Cerebellar nuclear complex (tissue), 1 donor: Measurements from ENCODE around the gene CUBN.

ENCODE experiments used
- DNase-seq, 2 experiments: peaks; one replicate each; lab custom pipeline; 2025; lab: John Stamatoyannopoulos, UW

Gene CUBN

DNA sequence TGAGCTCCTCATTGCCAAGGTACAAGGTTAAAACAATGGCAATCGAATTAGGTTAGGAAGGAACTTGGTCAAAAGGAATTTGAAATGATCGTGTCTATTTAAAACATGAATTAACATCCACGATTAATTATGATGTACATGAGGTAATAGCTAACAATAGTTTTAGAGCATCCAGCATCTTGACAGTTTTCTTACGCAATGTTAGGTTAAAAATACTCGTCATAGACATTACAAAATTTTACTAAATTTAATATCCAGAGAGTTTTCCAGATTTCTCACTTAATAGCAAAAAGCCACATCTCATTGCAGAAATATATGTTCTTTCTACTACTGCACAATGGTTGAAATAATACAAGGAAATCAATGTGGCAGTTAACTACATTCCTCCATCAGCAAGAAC, 22.6 kb downstream of the CUBN start:
- DNase-seq = no peak

DNA sequence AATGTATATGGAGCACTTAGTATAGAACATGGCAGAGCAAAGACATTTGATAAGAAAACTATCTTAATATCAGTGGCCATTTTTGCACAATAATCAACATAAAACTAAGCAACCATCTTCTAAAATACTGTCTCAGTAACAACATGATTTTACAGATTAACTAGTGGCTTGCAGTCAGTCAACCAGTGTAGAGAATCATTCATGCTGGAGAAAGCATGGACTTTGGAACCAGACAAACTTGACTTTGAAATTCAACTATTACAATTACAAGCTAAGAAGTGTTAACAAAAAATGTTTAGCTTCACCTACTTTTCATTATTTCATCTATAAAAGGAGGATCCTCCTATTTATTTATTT, 27.7 kb downstream of the CUBN start:
- no peak for DNase-seq

DNA sequence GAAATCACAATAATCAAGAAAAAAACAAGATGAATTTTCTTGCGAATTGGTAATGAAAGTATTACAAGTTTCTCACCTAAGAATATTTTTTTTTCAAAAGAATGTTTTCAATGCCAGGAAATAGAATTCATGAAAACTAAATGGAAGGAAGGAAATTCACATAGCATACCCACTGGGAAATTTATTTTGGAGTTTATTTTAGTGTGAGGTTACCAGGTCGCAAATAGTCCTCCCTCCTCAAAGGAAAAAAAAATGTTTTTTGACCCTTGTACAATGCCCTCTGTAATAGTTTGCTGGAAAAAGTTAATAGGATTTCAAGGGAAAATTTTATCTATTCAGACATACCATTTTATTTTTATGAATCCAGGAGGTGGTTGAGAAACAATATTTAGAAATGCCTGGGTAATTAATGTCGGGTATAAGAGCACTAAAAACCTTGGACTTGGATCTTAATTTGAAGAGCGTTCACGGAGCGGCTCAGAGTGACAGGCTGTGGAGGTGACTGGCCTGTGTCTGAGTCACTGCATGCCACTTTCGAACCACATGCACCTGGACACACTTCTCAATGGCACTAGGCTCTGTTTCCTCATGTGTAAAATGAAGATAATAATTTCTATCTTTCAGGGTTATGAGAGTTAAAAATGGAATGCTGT, 28.2 kb downstream of the CUBN start:
- no peak for DNase-seq

DNA sequence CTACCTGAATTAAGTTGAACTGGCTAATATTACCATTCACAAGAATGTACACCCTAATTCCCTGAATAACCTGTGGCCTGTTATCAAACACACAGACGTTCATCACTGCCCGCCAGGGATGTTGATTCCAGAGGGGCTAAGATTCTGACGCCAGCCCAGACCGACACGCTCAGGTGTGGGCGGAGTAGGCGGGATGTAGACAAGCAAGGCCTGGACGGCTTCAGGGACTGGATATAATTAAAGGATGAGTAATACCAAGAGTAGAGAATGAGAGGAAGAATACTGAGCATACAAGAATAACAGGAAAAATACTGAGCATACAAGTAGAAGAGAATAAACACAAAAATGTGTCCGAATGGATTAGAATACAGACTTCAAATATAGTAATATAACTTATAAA, 29.0 kb downstream of the CUBN start:
- DNase-seq = no peak

DNA sequence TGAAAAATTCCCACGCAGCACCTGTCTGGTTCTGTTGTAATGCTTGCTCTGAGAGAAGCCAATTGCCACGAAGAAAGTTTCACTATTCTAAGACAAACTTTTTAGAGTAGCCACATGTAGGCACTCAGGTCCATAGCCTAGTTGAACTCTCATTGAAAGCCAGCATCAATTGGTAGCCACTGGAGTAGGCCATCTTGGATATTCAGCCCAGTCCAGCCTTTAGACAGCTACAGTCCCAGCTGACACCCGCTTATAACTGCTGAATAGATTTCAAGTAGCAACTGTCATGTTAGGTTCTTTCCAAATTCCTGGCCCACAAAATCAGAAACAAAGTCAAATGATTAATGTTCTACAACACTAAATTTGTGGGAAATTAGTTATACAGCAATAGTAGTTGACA, 31.6 kb downstream of the CUBN start:
- DNase-seq = no peak

DNA sequence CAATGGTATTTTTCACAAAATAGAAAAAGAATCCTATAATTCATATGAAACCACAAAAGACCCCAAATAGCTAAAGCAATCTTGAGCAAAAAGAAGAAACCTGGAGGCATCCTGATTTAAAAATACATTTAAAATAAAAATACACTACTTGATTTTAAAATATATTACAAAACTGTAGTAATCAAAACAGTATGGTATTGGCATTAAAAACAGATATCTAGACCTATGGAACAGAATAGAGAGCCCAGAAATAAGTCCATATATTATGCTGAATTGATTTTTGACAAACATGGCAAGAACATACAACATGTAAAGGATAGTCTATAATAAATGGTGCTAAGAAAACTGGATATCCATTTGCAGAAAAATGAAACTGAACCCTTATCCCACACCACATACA, 34.8 kb downstream of the CUBN start:
- no peak for DNase-seq

DNA sequence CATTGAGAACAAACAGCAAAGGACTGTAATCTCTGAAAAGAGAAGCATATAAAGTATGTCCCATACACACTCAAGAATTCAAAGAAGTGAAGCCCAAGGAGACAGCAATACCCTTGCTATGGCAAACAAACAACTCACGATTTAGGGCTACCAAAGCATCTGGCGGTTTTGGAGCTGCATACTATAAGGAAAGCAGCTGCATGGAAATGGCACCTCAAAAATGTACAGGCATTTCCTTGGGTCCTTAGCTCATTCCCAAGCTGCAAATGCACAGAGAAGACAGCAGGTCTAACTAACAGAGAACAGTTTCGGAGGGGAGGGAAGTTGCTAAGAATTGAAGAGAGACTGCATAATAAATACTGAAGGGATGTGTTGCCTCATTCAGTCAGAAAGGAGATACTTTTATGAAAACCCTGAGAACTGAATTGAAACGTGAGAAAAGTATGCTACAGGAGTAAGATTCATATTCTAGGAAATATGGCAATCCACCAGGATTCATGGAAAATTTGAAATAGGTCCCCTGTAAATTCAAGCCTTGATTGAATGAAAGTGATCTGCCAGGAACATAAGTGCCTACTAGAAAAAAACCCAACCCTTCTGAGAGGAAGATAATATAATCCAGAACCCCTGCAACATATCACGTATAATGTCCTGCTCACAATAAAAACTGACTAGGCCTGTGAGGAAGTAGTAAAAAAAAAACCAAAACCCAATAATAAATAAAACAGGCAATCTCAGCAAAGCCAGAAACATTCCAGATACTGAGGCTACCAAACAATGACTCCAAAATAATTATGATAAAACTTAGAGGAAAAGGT, 36.4 kb downstream of the CUBN start:
- no peak for DNase-seq

DNA sequence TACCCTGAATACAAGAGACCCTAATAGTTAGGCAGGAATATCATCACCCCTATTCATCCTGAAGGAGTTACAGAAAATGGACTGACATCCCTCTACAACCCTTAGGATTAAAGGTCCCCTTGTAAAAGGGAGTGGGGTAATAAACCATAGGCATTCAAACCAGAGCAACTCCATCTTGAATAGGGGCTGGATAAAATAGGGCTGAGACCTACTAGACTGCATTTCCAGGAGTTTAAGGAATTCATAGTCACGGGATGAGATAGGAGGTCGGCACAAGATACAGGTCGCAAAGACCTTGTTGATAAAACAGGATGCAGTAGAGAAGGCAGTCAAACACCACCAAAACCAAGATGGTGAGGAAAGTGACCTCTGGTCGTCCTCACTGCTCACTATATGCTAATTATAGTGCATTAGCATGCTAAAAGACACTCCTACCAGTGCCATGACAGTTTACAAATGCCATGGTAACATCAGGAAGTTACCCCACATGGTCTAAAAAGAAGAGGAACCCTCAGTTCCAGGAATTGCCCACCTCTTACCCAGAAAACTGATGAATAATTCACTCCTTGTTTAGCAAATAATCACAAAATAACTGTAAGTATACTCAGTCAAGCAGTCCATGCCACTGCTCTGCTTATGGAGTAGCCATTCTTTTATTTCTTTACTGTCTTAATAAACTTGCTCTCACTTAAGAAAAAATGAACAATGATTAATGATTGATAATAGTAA, 37.2 kb downstream of the CUBN start:
- no peak for DNase-seq

DNA sequence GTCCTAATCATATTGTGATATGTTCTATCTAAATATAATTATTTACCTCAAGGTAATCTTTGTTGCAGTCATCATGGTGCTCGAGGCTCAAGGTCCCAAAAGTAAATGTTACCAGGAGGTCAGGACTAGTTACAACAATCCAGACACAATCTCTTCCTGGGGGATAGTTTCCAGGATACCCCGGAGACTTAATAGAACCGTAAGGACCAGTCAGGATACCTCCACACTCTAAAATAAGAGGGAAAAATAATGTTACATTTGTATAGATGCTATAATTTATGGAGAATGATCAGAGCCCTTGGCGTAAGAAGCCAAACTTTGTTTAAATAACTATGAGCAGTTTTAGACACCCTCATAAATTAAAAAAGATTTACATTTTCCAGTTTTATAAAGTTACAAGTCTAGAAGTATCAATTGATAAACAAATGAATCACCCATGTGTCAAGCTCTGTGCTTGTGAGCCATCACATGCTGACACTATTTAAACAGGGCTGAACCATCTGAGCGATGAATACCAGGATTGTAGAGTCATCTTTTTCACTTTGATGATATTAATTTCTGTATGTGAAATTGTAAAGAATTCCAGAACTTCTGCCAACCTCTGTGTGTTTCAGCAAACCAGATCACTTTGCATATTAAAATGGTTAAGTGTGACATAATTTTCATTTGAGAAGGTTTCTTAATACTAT, 41.3 kb downstream of the CUBN start:
- no peak for DNase-seq

DNA sequence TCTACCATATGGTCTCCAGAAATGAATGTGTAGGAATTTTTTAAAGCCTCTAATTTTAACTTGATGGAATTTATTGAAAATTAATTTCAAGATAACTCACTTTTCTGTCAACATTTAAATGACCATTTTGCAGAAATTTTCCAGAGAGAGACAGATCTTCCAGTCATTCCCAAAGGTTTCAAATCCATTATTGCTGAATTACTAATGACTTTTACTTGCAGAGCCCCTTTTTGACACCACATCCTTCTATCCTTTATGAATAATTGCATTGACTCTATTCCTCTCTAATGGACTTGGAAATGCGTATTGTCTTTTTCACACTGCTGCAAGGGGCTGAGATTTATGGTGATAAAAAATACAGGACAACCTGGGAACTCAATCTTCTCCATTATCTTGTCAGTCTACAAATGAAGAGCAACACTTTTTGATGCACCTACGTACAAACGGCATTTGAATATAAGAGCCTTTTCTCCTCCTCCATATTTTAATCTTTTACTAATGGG, 42.7 kb downstream of the CUBN start:
- DNase-seq = no peak

DNA sequence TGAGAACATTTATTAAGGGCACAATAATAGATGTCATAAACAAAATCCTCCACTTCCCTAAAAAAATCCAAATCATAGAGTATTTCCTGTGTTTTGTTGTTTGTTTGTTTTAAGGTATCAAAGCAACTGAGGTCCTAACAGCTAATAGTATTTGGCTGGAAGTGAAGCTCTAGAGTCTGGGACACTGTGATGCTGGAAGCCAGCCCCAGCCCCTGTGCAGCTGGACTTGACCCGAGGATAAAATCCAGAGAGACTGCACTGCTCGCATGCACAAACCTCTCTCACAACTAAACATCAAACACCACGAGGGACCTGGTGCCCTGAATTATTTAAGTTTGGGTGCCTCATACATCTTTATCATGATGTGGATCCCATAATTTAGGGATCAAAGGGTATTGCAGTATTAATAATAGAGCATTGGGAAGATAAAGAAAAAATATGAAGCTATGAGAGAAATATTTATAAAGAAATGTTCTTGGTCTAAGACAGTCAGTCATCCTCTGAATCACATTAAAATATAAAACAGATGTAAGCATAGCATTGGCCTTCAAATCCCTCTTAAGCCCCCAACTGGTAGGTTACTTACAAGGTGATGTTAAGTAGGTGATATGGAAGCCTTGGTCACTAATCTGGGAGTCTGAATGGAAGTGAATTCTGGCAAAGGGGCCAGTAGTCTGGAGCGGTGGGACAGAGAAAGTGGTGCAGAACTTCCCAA, 44.4 kb downstream of the CUBN start:
- DNase-seq = no peak

DNA sequence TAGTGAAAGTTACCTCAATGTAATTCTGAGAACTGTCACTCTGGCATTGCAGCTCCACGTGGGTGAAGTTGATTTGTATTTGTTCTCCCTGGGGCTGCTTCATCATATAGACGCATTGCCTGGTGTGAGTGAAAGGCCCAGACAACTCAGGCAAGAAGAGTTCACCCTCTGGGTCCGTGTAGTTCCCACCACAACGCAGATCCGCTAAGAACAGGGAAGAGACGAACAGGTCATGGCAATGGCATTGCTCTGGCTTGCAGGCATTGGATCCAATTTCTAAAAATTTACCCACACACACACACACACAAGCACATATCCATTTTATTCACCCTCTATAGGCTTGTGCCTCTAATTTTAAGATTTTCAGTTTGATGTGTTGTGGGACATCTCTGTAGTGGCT, 45.4 kb downstream of the CUBN start:
- DNase-seq = no peak

DNA sequence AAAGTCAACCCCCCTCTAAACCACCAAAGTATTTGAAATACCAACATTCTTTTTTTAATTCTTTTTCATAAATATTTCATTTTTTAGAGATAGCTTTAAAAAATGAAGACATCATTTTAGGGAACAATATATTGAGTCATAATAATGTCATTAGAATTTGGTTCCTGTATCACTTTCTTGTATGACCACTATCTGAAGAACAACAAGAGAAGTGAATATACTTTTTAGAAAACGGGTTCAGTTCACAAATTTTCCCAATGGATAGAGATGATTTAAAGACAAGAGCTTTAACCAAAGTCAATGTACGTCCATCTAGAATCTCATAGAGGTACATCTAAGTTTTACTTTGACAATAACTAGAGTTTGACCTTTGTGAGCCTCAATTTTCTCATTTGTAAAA, 48.2 kb downstream of the CUBN start:
- DNase-seq = no peak

DNA sequence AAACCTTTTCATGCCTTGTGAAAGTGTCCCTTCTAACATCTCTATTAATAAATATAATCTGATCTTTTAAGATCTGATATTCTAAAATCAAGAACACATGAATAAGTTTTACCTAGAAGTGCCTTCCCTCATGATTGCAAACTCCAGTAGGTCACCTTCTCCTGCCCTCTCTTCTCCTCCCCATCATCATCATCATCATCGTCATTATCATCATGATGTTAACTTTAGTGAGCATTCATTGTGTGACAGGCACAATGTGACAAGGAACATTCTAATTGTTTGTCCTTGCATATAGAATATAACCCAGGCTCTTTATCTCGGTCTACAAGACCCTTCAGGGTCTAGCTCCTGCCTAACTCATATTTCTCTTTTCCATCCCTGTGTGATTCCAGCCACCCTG, 51.7 kb downstream of the CUBN start:
- DNase-seq = no peak

DNA sequence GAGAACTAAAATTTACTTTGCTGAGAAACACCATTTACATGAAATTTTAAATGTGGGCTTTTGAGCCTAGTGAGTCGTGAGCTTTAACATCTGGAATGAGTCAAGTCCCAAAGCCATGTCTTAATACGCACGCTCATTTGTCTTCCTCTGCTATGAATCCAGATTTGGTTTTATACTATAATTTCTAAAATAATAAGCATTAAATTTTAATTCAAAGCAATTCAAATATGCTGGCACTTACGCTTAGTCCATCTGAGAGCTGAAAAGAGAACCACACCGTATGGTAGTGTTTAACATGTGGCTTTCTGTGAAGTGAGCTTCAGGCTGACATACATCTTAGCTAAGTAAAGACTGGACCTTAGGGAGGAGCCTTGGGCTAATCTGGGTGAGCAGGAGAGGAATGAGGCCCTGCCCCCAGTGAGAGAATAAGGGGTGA, 52.2 kb downstream of the CUBN start:
- no peak for DNase-seq

DNA sequence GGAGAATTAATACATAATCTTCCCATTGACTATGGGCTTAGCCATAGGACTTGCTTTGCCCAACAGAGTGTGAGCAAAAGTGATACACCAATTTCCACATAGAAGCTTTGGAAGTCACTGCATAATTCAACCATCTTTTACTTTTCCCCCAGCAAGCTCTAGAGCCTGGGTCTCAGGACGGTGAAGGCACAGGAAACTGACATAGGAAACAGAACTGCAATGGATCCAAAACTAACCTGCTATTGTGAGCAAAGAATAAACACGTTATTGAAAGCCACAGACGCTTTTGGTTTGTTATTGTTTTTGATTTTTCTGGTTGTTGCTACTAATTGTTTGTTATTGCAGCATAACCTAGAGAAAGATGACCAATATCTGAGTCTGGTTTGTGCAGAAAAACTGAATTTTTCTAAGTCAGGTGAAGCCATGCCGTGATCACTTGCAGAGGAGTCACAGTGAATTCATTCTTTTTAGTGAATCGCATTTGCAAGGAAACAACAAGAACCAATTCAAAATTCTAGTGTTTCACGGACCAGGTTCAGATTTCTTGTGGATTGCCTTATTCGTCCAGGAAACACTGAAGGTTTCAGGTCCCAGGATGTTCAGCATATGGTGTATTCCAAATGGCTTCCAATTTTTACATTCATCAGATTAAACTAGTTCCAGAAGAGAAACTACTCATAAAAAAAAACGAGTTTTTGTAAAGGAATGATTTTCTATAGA, 52.8 kb downstream of the CUBN start:
- no peak for DNase-seq

DNA sequence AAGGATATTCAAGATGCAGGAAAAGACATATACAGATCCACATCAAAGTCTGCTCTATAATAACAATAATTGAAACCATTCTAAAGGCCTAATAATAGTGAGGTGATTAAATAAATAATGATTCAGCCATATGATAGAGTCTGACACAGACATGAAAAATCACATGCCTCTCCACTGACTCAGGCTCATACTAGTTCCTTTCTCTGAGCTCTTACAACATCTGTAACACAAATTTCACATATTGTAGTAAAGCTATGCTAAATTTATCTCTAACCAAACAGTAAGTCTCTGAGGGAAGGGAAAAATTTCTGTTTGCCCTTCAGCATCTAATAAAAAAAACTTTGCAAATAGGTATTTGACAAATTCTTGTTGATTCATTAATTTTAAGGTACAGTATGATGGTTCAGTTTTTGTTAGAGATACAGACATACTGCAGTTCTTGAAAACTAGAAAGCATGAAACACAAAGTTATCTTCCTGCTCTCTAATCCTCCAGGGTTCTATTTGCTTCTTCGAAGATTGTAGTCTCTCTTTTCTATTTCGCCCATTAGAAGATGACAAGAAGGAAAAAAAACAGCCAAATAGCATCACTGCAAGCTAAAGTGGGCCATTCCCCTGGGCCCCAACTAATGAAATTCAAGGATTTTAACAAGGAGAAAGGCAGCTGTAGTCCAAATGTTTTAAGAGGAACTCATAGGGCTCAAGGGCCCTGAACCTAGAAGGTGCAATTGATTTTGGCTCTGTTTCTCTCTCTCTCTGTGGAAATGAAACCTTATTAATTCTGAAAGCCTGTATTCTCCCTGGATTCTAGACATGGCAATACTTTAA, 53.9 kb downstream of the CUBN start:
- no peak for DNase-seq

DNA sequence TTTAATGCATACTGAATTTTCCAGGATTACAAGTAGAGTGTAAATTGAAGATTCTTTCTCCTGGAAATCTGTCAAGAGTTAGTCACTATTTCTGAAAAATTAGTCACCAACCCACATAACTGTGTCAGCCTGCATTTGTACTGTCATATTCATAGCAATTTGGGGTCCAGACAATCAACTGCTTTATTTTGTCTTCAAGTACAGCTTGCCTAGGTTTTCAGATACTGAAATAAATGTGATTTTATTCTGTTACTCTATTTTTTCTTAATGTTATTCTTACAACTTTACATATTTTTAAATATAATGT, 55.1 kb downstream of the CUBN start:
- no peak for DNase-seq

DNA sequence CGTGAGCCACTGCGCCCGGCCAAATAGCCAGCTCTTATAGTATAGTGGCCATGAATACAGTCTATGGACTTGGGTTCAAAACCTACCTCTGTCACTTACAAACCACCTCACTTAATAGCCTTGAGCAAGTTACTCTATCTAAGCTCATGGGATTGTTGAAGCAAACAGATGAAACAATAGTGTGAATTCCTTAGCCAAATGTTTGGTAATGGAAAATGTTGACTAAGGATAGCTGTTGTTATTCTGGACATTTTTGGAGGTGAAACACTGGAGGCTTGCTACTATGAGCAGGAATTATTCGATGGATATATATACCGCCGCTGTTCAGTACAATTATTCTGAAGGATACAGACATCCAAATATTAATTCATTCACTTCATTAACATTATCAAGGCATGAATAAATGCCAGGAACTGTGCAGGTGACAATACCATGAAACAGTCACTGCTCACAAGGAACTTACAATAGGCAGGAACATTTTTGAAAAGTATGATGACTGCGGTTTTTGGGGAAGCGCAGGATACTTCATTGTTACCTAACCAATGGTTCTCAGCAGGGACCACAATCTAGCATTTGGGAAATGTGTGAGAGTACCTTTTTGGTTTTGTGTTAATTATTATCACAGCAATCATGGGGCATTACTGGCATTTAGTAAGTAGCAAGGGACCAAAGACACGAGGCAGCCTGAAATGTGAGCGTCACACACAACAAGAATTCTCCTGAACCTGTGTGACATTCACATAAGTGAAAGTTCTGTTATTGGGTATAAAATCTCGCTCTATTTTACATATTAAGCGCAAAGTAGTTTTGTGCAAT, 55.7 kb downstream of the CUBN start:
- no peak for DNase-seq
